H9 (cell line): Measurements from ENCODE around the gene UGT2B17. TPM values are rescaled to one million over a fixed set of nuclear protein-coding genes. Genes with fewer than 3 reads are reported as not detected.

ENCODE experiments used
- DNase-seq: peaks from one replicate; pipeline ENCODE4 v3.0.0-alpha.2; 2017
- H2AFZ ChIP-seq: one replicate; pipeline ENCODE4 v1.6.1; 2013; ENCODE audit warnings: mild to moderate bottlenecking, low read length, control low read depth, moderate library complexity
- H2AK5ac ChIP-seq: 2 replicates; pipeline ENCODE4 v1.6.1; 2013; ENCODE audit warnings: low read length, control low read depth, mixed read lengths; ENCODE audit not compliant: insufficient read length
- H2BK120ac ChIP-seq: one replicate; pipeline ENCODE4 v1.6.1; 2013; ENCODE audit warnings: low read depth, mild to moderate bottlenecking, low read length, control low read depth, inconsistent platforms; ENCODE audit not compliant: poor library complexity, severe bottlenecking
- H2BK12ac ChIP-seq: 2 replicates; pipeline ENCODE4 v1.6.1; 2013; ENCODE audit warnings: low read length, control low read depth, mixed read lengths, low read depth; ENCODE audit not compliant: insufficient read length
- H2BK15ac ChIP-seq: 2 replicates; pipeline ENCODE4 v1.6.1; 2013; ENCODE audit warnings: low read depth, low read length, control low read depth
- H2BK20ac ChIP-seq: one replicate; pipeline ENCODE4 v1.6.1; 2013; ENCODE audit warnings: low read depth, mild to moderate bottlenecking, low read length, control low read depth, inconsistent platforms; ENCODE audit not compliant: poor library complexity, severe bottlenecking
- H2BK5ac ChIP-seq: 2 replicates; pipeline ENCODE4 v1.6.1; 2013; ENCODE audit warnings: low read length, control low read depth, mixed read lengths; ENCODE audit not compliant: insufficient read length
- H3K14ac ChIP-seq: 2 replicates; pipeline ENCODE4 v1.6.1; 2013; ENCODE audit warnings: low read length, control low read depth; ENCODE audit not compliant: insufficient read depth
- H3K18ac ChIP-seq: 2 replicates; pipeline ENCODE4 v1.6.1; 2013; ENCODE audit warnings: low read depth, mild to moderate bottlenecking, mixed read lengths, low read length, control low read depth; ENCODE audit not compliant: insufficient read length
- H3K23ac ChIP-seq: 2 replicates; pipeline ENCODE4 v1.6.1; 2013; ENCODE audit warnings: low read length, control low read depth, mixed read lengths, low read depth; ENCODE audit not compliant: insufficient read length
- H3K23me2 ChIP-seq: 2 replicates; pipeline ENCODE4 v1.6.1; 2013; ENCODE audit warnings: low read depth, mild to moderate bottlenecking, mixed read lengths, low read length, control low read depth; ENCODE audit not compliant: insufficient read length, poor library complexity, severe bottlenecking
- H3K27ac ChIP-seq: 2 replicates; pipeline ENCODE4 v1.5.1; 2013; ENCODE audit warnings: low read length, control low read depth, mixed read lengths, low read depth; ENCODE audit not compliant: insufficient read length
- H3K27me3 ChIP-seq: 2 replicates; pipeline ENCODE4 v1.6.1; 2013; ENCODE audit warnings: low read length, control low read depth, inconsistent platforms; ENCODE audit not compliant: insufficient read depth
- H3K4ac ChIP-seq: 2 replicates; pipeline ENCODE4 v1.6.1; 2013; ENCODE audit warnings: low read depth, mild to moderate bottlenecking, control low read depth, inconsistent platforms, low read length, moderate library complexity
- H3K4me1 ChIP-seq: 2 replicates; pipeline ENCODE4 v1.6.1; 2013; ENCODE audit warnings: low read length, control low read depth, inconsistent platforms; ENCODE audit not compliant: insufficient read depth
- H3K4me2 ChIP-seq: 2 replicates; pipeline ENCODE4 v1.6.1; 2013; ENCODE audit warnings: low read length, control low read depth, mixed read lengths; ENCODE audit not compliant: insufficient read length, insufficient read depth
- H3K56ac ChIP-seq: 2 replicates; pipeline ENCODE4 v1.6.1; 2013; ENCODE audit warnings: low read depth, mild to moderate bottlenecking, mixed read lengths, low read length, control low read depth; ENCODE audit not compliant: insufficient read length
- H3K79me1 ChIP-seq: 2 replicates; pipeline ENCODE4 v1.6.1; 2013; ENCODE audit warnings: low read depth, mild to moderate bottlenecking, moderate library complexity, low read length, control low read depth, inconsistent platforms; ENCODE audit not compliant: insufficient read depth, poor library complexity, severe bottlenecking
- H3K79me2 ChIP-seq: 2 replicates; pipeline ENCODE4 v1.6.1; 2013; ENCODE audit warnings: low read length, control low read depth, inconsistent platforms; ENCODE audit not compliant: insufficient read depth
- H3K9ac ChIP-seq: 2 replicates; pipeline ENCODE4 v1.6.1; 2013; ENCODE audit warnings: low read length, control low read depth, mixed read lengths; ENCODE audit not compliant: insufficient read length; ENCODE audit errors: extremely low read depth
- H3K9me3 ChIP-seq: one replicate; pipeline ENCODE4 v1.6.1; 2013; ENCODE audit warnings: low read depth, low read length, inconsistent platforms; ENCODE audit not compliant: control insufficient read depth
- H3T11ph ChIP-seq: one replicate; pipeline ENCODE4 v1.6.1; 2013; ENCODE audit warnings: mild to moderate bottlenecking, low read length, control low read depth, inconsistent platforms
- H4K20me1 ChIP-seq: one replicate; pipeline ENCODE4 v1.6.1; 2013; ENCODE audit not compliant: control insufficient read depth, insufficient read length, insufficient read depth
- H4K5ac ChIP-seq: 2 replicates; pipeline ENCODE4 v1.6.1; 2013; ENCODE audit warnings: low read depth, mild to moderate bottlenecking, mixed read lengths, low read length, control low read depth; ENCODE audit not compliant: insufficient read length
- H4K8ac ChIP-seq: replicated peaks from 2 replicates; pipeline ENCODE4 v1.6.1; 2013; ENCODE audit warnings: low read length, control low read depth, mixed read lengths, low read depth; ENCODE audit not compliant: insufficient read length
- H4K91ac ChIP-seq: 2 replicates; pipeline ENCODE4 v1.6.1; 2013; ENCODE audit warnings: low read depth, mild to moderate bottlenecking, moderate library complexity, mixed read lengths, low read length, control low read depth; ENCODE audit not compliant: insufficient read length
- H3K27ac Mint-ChIP-seq, 3 experiments: 2 replicates in 2 of 3; 3 replicates in 1 of 3; pipeline ENCODE4 v1.8.0; 2020 to 2021; ENCODE audit warnings: mixed read lengths in 3 of 3, mild to moderate bottlenecking in 1 of 3, moderate library complexity in 1 of 3
- H3K27me3 Mint-ChIP-seq: 2 replicates; pipeline ENCODE4 v1.8.0; 2021; ENCODE audit warnings: low read depth, mild to moderate bottlenecking, moderate library complexity, mixed read lengths
- H3K36me3 Mint-ChIP-seq, 3 experiments: 2 replicates in 2 of 3; 3 replicates in 1 of 3; pipeline ENCODE4 v1.8.0; 2020 to 2021; ENCODE audit warnings: low read depth in 3 of 3, mixed read lengths in 3 of 3; ENCODE audit not compliant: insufficient read depth in 1 of 3
- H3K4me1 Mint-ChIP-seq, 2 experiments: 2 replicates each; pipeline ENCODE4 v1.8.0; 2020; ENCODE audit warnings: mixed read lengths in 2 of 2
- H3K4me3 Mint-ChIP-seq, 2 experiments: 2 replicates in 1 of 2; 3 replicates in 1 of 2; pipeline ENCODE4 v1.8.0; 2020 to 2021; ENCODE audit warnings: mild to moderate bottlenecking in 2 of 2, mixed read lengths in 2 of 2, moderate library complexity in 1 of 2
- H3K9me3 Mint-ChIP-seq, 2 experiments: 2 replicates in 1 of 2; 3 replicates in 1 of 2; pipeline ENCODE4 v1.8.0; 2020; ENCODE audit warnings: mild to moderate bottlenecking in 2 of 2, mixed read lengths in 2 of 2, moderate library complexity in 1 of 2
- CTCF ChIP-seq: fragments of 200-600 bp; sonication (generic); conservative IDR thresholded peaks from 3 replicates; pipeline ENCODE4 v1.8.0; 2021; ENCODE audit warnings: antibody characterized with exemption, mild to moderate bottlenecking
- WGBS: extraction: QIAGEN DNeasy Blood & Tissue Kit; methylation state at CpG from one replicate; pipeline ENCODE4 v1.1.7; 2013; ENCODE audit warnings: missing lambda C conversion rate, low lambda C conversion rate, mixed read lengths; ENCODE audit not compliant: insufficient read length; ENCODE audit errors: extremely low coverage; 5-methylcytosine and 5-hydroxymethylcytosine counted together
- total RNA-seq: library from RNA; stranded (reverse); gene quantifications from 2 replicates; pipeline ENCODE4 v1.2.1, GENCODE V29; 2021

The UGT2B17 gene
- total RNA-seq, 1 experiment from 2014 or later = not detected

GRCh38 chr4:68494688-68495087 lies 81.4 kb downstream of the UGT2B17 start:
- H2AFZ ChIP-seq = no peak overlapping the region
- no peak overlapping the region for H2BK15ac ChIP-seq
- Mint-ChIP-seq H3K36me3 (peaks cover 0 to 13% (median 3%) of the 10 kb centered on the region in 3 experiments; a peak in 1 of 7 replicates), H3K27ac (no peak overlapping the region), H3K4me3 (no peak overlapping the region), H3K4me1 (peaks cover 0 to 9% of the 10 kb centered on the region in 2 experiments; a peak in 2 of 4 replicates), H3K9me3 (no peaks in the 10 kb centered on the region; a peak in 1 of 5 replicates), H3K27me3 (no peaks in the 10 kb centered on the region)
- H2AK5ac ChIP-seq = no peak overlapping the region
- H4K5ac ChIP-seq = no peak overlapping the region
- no peaks in the 10 kb centered on the region for H3K9me3 ChIP-seq
- no peak overlapping the region for H4K8ac ChIP-seq
- no peak overlapping the region for H2BK5ac ChIP-seq
- no peak overlapping the region for H3K18ac ChIP-seq
- no peaks in the 10 kb centered on the region for H3K23me2 ChIP-seq
- no peak for TF ChIP-seq CTCF
- no CpG with 5 or more reads among the region's 1 CpG for WGBS
- H4K91ac ChIP-seq = no peak overlapping the region
- no peaks in the 10 kb centered on the region for H4K20me1 ChIP-seq
- DNase-seq = no peak
- H2BK20ac ChIP-seq = no peak overlapping the region
- H3K4ac ChIP-seq = no peak overlapping the region
- H3K27me3 ChIP-seq = no peaks in the 10 kb centered on the region
- H2BK120ac ChIP-seq = no peak overlapping the region
- H3T11ph ChIP-seq = no peak overlapping the region
- H3K79me2 ChIP-seq = no peaks in the 10 kb centered on the region
- no peak overlapping the region for H3K27ac ChIP-seq
- H3K56ac ChIP-seq = no peak overlapping the region
- H3K23ac ChIP-seq = no peak overlapping the region
- peaks cover 3% of the 10 kb centered on the region; the same call in 1 of the 2 replicates for H3K4me1 ChIP-seq
- H3K79me1 ChIP-seq = no peaks in the 10 kb centered on the region
- H3K9ac ChIP-seq = no peak overlapping the region
- no peak overlapping the region for H3K4me2 ChIP-seq
- H2BK12ac ChIP-seq = no peak overlapping the region
- no peak overlapping the region for H3K14ac ChIP-seq
